ENCODE results near the gene SDHAF2. TPM values are rescaled to one million over a fixed set of nuclear protein-coding genes. Genes with fewer than 3 reads are reported as not detected.
A peak's percentile ranks its signal among the peaks of the same experiment; 100 is the strongest.

Gene SDHAF2
- total RNA-seq, 3 donors from 2014 or later: 46.7 to 94.0 (median 58.7) TPM

DNA sequence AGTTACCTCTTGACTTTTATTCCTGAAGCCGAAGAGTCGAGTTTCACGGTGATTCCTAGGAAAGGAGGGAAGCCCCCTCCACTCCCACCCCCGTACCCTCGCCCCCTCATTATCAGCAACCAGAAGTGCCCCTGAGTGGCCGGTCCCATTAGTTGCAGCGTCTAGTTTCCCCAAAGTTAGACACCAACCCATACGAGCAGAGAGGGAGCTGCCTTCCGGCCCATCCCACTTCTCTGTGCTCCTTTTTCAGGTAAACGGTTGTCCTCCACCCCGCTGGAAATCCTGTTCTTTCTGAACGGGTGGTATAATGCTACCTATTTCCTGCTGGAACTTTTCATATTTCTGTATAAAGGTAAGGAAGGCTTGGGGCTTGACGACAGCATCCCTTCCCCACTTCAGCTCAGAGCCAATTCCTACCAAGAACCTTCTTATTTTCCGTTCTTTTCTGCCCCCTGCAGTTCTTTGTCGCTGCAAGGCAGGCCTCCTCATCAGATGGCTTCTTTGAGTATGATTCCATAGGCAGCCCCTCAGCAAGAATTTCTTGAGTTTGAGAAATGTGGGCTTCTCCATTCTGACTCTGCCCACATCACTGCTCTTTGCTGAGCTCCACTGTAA lies 36.8 kb upstream of the SDHAF2 start:
- intact Hi-C loops (cut with DNase I; ENCODE audit: low total_unique reads): no loop called here
- no peak for DNase-seq (ENCODE audit: low spot score in 2 of 2)

DNA sequence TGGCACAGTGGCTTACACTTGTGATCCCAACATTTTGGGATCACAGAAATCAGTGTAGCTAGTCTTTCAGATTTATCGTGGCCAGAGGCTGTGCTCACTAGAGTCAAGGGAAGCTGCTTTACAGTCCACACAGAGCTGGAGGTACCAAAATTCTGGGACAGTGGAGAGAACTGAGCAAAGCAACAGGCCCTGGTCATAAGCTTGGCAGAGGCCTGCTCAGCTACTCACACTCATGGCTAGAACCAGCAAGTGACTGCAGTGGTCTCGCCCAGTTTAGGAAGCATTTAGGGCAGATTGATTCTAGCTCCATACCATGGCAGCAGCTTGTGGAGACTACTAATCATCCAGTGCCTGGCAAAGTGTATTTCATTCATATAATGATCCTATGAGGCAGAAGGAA lies 28.8 kb upstream of the SDHAF2 start:
- peaks cover 7% of the 10 kb centered on the region for H3K36me3 ChIP-seq
- intact Hi-C loops (cut with DNase I; ENCODE audit: low total_unique reads): no loop called here
- no peak overlapping the region for H3K4me3 ChIP-seq
- H3K27me3 ChIP-seq: no peaks in the 10 kb centered on the region
- H3K4me1 ChIP-seq: peaks cover 4 to 10% of the 10 kb centered on the region in 2 donors
- TF ChIP-seq POLR2A (IDR thresholded peaks at IDR 0.05): no peak
- no peak overlapping the region for H3K27ac ChIP-seq
- H3K9me3 ChIP-seq: no peaks in the 10 kb centered on the region
- DNase-seq (ENCODE audit: low spot score in 2 of 2): no peak

More for the DNA sequence above, 36.8 kb upstream of the SDHAF2 start:
- H3K9me3 ChIP-seq: no peaks in the 10 kb centered on the region
- peaks cover 0 to 8% of the 10 kb centered on the region in 2 donors for H3K4me1 ChIP-seq
- no peaks in the 10 kb centered on the region for H3K27me3 ChIP-seq
- TF ChIP-seq POLR2A (IDR thresholded peaks at IDR 0.05) (no peak), CTCF (IDR thresholded peaks at IDR 0.05) (no peak), POLR2AphosphoS5 (IDR thresholded peaks at IDR 0.05) (no peak)
- H3K36me3 ChIP-seq: no peaks in the 10 kb centered on the region
- peak overlapping the region; percentile 81 to 92 for H3K27ac ChIP-seq
- H3K4me3 ChIP-seq: peak overlapping the region; percentile 80 to 89 (median 83)

DNA sequence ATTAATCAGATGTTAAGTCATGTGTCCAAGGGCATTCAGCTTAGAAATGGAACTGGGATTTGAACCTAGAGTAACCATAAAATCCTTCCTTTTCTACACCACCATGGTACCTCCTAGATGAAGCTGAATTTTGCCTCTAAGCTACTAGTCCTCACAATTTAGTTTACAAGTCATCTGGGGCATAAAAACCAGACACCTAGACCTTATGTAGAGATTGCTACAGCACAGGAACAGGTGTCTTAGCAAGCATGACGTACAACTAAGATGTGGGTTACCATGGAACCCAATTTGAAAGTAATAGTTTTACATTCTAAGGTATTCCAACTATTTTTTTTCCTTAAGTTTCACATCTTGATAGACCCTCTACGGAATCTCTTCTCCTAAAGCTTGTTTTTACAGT lies 28.4 kb upstream of the SDHAF2 start:
- H3K9me3 ChIP-seq: no peaks in the 10 kb centered on the region
- peaks cover 7% of the 10 kb centered on the region for H3K36me3 ChIP-seq
- H3K4me3 ChIP-seq: no peak overlapping the region
- TF ChIP-seq POLR2A (IDR thresholded peaks at IDR 0.05) (no peak), CTCF (IDR thresholded peaks at IDR 0.05) (no peak), POLR2AphosphoS5 (IDR thresholded peaks at IDR 0.05) (no peak)
- peak overlapping the region in 1 of 2 donors; percentile 7 for H3K27ac ChIP-seq
- no peaks in the 10 kb centered on the region for H3K27me3 ChIP-seq
- intact Hi-C loops (cut with DNase I; ENCODE audit: low total_unique reads): no loop called here
- H3K4me1 ChIP-seq: peaks cover 4 to 10% of the 10 kb centered on the region in 2 donors
- no peak for DNase-seq (ENCODE audit: low spot score in 2 of 2)

GRCh38 chr11:61403658-61404057 lies 26.3 kb upstream of the SDHAF2 start:
- Histone ChIP-seq H3K9me3 (no peaks in the 10 kb centered on the region), H3K36me3 (peaks cover 7% of the 10 kb centered on the region), H3K27ac (peak overlapping the region; percentile 58 to 92), H3K4me1 (peaks cover 4 to 10% of the 10 kb centered on the region in 2 donors), H3K4me3 (no peak overlapping the region), H3K27me3 (no peaks in the 10 kb centered on the region)
- TF ChIP-seq POLR2A (IDR thresholded peaks at IDR 0.05) (no peak), POLR2AphosphoS5 (IDR thresholded peaks at IDR 0.05) (no peak), CTCF (IDR thresholded peaks at IDR 0.05) (no peak)
- no peak for DNase-seq (ENCODE audit: low spot score in 2 of 2)
- intact Hi-C loops (cut with DNase I; ENCODE audit: low total_unique reads): no loop called here

DNA sequence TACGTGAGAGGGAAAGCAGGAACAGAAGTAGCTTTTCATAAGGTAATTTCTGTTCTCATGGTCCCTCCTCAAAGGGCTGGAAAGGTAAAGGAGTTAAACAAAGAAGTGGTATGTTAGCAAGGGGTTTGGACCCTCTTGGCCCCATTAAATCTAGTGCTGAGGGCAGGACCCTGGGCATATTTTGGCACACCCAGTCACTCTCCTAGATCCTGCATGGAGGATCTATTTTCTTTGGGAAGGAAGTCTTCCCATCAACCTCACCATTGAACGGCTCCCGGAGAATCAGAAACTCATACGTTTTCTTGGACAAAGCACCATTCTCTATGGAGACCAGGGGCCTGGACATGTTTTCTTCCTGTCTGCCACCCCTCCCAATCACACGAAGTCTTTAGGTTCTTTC lies 25.8 kb upstream of the SDHAF2 start:
- Histone ChIP-seq H3K9me3 (no peaks in the 10 kb centered on the region), H3K4me1 (peaks cover 4 to 10% of the 10 kb centered on the region in 2 donors), H3K36me3 (peaks cover 7% of the 10 kb centered on the region), H3K27me3 (no peaks in the 10 kb centered on the region), H3K27ac (peak overlapping the region; percentile 58 to 92), H3K4me3 (no peak overlapping the region)
- TF ChIP-seq POLR2AphosphoS5 (IDR thresholded peaks at IDR 0.05): no peak
- TF ChIP-seq CTCF (IDR thresholded peaks at IDR 0.05): no peak
- TF ChIP-seq POLR2A (IDR thresholded peaks at IDR 0.05): no peak
- intact Hi-C loops (cut with DNase I; ENCODE audit: low total_unique reads): no loop called here
- no peak for DNase-seq (ENCODE audit: low spot score in 2 of 2)
